ENCODE data around the gene CCDC136.

GRCh38 chr7:128841171-128841690 is 49.5 kb downstream of the CCDC136 start:
- no peak for TF ChIP-seq CTCF (IDR thresholded peaks at IDR 0.05; ENCODE audit: low read depth, low read length, poor library complexity, severe bottlenecking)
- TF ChIP-seq EZH2phosphoT487 (IDR thresholded peaks at IDR 0.05; ENCODE audit: borderline replicate concordance, low read length), result no peak
